ENCODE data around the gene REXO1. TPM values are rescaled to one million over a fixed set of nuclear protein-coding genes. Genes with fewer than 3 reads are reported as not detected.

REXO1 gene
- total and polyA plus RNA-seq, 2 of the 8 experiments (the other 6 are each of a cell fraction or from before 2014, with no cell fraction given), result 42.4 to 44.3 TPM

- POLR2A ChIA-PET (ENCODE audit: partially characterized antibody), result interaction anchor here (0.7 to 1.6 kb wide), 4 partner anchors 14 to 108 kb away, joined by 3 to 4 read pairs (median 4); no protein-coding TSS in a partner anchor
- Histone ChIP-seq H3K9me3 (ENCODE audit: insufficient read depth in 2 of 2, low read depth in 1 of 2, low read length in 1 of 2) (peaks cover 0 to 7% of the 10 kb centered on the region in 2 experiments; a peak in 1 of 4 replicates), H2BK20ac (ENCODE audit: low read length) (no peak overlapping the region), H3K27ac (ENCODE audit: low read depth, low read length) (no peak overlapping the region), H4K91ac (replicated peaks; ENCODE audit: insufficient read length, low read length) (no peak overlapping the region), H2AK5ac (ENCODE audit: low read depth, low read length) (no peak overlapping the region), H3K79me1 (ENCODE audit: low read depth, low read length) (no peaks in the 10 kb centered on the region), H3K4me3 (ENCODE audit: extremely low read depth in 1 of 4, insufficient read depth in 2 of 4, low read depth in 3 of 4, low read length in 4 of 4) (peak overlapping the region in 1 of 4 experiments; percentile 58; a peak in 4 of 8 replicates), H3K27me3 (replicated peaks in 1 of 4; ENCODE audit: control insufficient read depth in 3 of 4, extremely low read depth in 1 of 4, insufficient read depth in 3 of 4, low read length in 3 of 4) (peaks cover 2 to 17% (median 13%) of the 10 kb centered on the region in 4 experiments; a peak in 6 of 7 replicates), H4K20me1 (replicated peaks in 1 of 2; ENCODE audit: control insufficient read depth in 1 of 2, insufficient read depth in 2 of 2, low read length in 2 of 2) (no peaks in the 10 kb centered on the region), H3K9ac (replicated peaks in 1 of 4; ENCODE audit: extremely low read depth in 1 of 4, low read depth in 3 of 4, low read length in 3 of 4) (no peak overlapping the region), H4K5ac (ENCODE audit: insufficient read length, low read depth, low read length) (no peak overlapping the region), H3K14ac (ENCODE audit: insufficient read length) (no peak overlapping the region), H3K23ac (ENCODE audit: insufficient read length) (no peak overlapping the region), H3K4ac (replicated peaks; ENCODE audit: insufficient read length, low read depth, low read length) (no peak overlapping the region), H2AFZ (ENCODE audit: low read length) (no peak overlapping the region), H3K56ac (replicated peaks; ENCODE audit: insufficient read length, low read depth, low read length) (no peak overlapping the region), H2BK15ac (ENCODE audit: low read length) (0 out of 2 replicates have a peak overlapping the region, but pooled peaks have one; percentile 81), H2BK120ac (replicated peaks; ENCODE audit: low read depth, low read length) (no peak overlapping the region), H3K18ac (ENCODE audit: extremely low read depth, low read length) (no peak overlapping the region; the same call in 1 of the 2 replicates), H2BK5ac (ENCODE audit: low read depth, low read length) (peak overlapping the region; percentile 52; the same call in 1 of the 2 replicates), H3K4me2 (ENCODE audit: insufficient read depth in 1 of 2, low read depth in 2 of 2, low read length in 2 of 2) (peak overlapping the region; percentile 22 to 59; a peak in 2 of 4 replicates), H3K36me3 (ENCODE audit: control insufficient read depth in 2 of 4, insufficient read depth in 4 of 4, low read length in 3 of 4) (no peaks in the 10 kb centered on the region), H3K23me2 (ENCODE audit: low read depth, low read length) (no peaks in the 10 kb centered on the region; the same call in 1 of the 2 replicates), H3K79me2 (ENCODE audit: control insufficient read depth in 1 of 2, insufficient read depth in 2 of 2, low read length in 2 of 2) (no peaks in the 10 kb centered on the region), H3K4me1 (replicated peaks in 1 of 4; ENCODE audit: control insufficient read depth in 3 of 4, insufficient read depth in 4 of 4, low read length in 3 of 4) (peaks cover 0 to 14% (median 8%) of the 10 kb centered on the region in 4 experiments; a peak in 5 of 7 replicates), H2BK12ac (ENCODE audit: low read depth, low read length) (peak overlapping the region; percentile 80; the same call in 1 of the 2 replicates), H4K8ac (ENCODE audit: extremely low read depth, insufficient read depth, low read length) (no peak overlapping the region)
- DNase-seq (ENCODE audit: low read depth in 1 of 2, low spot score in 2 of 2), result no peak
- CTCF ChIA-PET (ENCODE audit: partially characterized antibody), result interaction anchor here (0.5 to 10.7 kb wide), 10 partner anchors 7 to 1815 kb away, joined by 3 to 150 read pairs (median 4); no protein-coding TSS in a partner anchor
- WGBS, 2 experiments (ENCODE audit: extremely low coverage in 1 of 2, insufficient coverage in 1 of 2, insufficient read length in 1 of 2, insufficient replicate concordance in 2 of 2, low coverage in 1 of 2, low lambda C conversion rate in 2 of 2, missing lambda C conversion rate in 1 of 2), result no CpG with 5 or more reads among the region's 7 CpGs
- FAIRE-seq, result no peak
- peak; percentile 36 for TF ChIP-seq ASH2L (IDR thresholded peaks at IDR 0.05; ENCODE audit: low read length)
- TF ChIP-seq KDM1A (IDR thresholded peaks at IDR 0.05; ENCODE audit: borderline replicate concordance, low read length), result peak; percentile 55; the same call in 1 of the 2 replicates
- no peak for TF ChIP-seq EZH2 (IDR thresholded peaks at IDR 0.05; ENCODE audit: low read depth, low read length, severe bottlenecking)
Observed at GRCh38 chr19:1790054-1790792, 58.1 kb downstream of the REXO1 start.

Measured in H1 (cell line).